GM19238 (cell line): ENCODE data around the gene ARHGAP30.
"Not testable (repeated sequence)": the region's sequence is repeated elsewhere in the genome, so short reads cannot be mapped to it uniquely, and the experiment has no call there.

Source experiments
- DNase-seq: peaks from one replicate; pipeline ENCODE4 v3.0.0; 2011; ENCODE audit warnings: low spot score; ENCODE audit not compliant: insufficient read length

The ARHGAP30 gene

GRCh38 chr1:161044908-161045735 lies 24.6 kb downstream of the ARHGAP30 start:
- DNase-seq = peak; percentile 53

GRCh38 chr1:161044535-161044907 lies 25.2 kb downstream of the ARHGAP30 start:
- no peak for DNase-seq

GRCh38 chr1:161039546-161039945 lies 30.1 kb downstream of the ARHGAP30 start:
- DNase-seq = no peak

DNA sequence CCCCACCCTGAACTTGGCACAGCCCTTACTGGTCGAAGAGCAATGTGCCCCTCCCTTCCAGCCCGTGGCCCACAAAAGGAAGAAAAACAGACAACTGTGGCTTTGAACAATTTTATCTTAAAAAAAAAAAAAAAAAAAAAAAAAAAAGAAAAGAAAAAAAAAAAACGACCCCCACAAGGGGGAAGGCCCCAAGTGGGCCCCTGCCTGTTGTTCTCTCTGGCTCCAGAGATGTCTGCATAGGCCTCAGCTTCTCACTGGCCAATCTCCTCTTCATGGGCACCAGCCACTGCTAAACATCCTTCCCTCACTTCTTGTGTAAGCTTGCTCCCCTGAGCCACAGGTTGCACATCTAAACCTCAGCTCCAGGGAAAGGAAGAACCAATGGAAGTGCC lies 30.5 kb downstream of the ARHGAP30 start:
- DNase-seq = no peak

DNA sequence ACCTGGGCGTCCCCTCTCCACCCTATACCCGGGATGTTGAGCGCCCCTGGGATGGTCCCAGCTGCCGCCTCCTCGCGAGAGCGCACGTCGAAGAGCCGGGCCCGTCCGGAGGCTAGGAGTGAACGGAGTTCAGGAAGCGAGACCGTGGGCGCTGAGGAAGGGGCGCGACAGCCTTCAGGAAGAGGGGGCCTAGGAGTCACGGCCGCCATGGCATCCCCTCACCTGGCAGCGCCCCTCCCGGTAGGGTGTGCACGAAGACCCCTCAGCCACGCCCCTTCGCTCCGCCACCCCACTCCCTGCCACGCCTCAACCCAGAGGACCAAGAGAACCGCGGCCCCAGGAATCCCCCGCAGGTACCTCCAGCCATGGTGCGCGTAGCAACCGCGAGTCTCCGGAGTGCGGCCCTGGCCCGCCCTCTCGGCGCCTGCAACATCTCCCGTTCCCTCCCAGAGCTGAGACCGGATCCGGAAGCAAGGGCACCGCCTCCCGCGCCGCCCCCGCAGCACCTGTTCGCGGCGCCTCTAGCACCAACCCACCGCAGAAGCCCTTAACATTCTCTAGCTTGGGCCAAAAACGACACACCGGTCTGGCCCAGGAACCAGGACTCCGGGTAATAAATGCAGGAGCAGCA lies 31.1 kb downstream of the ARHGAP30 start, which contains the start of gene TSTD1:
Gene TSTD1 (minus strand): TSS at position 442 of the 631 bp plus-strand sequence. CDS start 75 bp downstream, at position 367.
- peak; percentile 88 for DNase-seq

GRCh38 chr1:161037661-161038522 lies 31.8 kb downstream of the ARHGAP30 start:
- DNase-seq = no peak

GRCh38 chr1:161033751-161034150 lies 35.9 kb downstream of the ARHGAP30 start:
- DNase-seq = no peak

- no peak for DNase-seq
Measured at GRCh38 chr1:161032409-161032808, 37.3 kb downstream of the ARHGAP30 start.

DNA sequence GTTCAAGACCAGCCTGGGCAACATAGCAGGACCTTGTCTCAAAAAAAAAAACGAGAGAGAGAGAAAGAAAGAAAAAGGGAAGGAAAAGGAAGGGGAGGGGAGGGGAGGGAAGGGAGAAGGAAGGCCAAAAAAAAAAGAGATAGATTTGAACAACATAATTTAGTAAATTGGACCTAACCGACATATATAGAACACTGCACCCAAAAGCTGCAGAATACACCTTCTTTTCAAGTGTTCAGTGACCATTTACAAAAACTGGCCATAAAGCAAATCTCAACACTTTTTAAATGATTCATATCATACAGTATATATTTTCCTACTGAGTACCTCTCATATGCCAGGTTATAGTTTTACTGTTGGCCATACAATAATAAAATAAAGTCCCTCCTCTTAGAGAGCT lies 37.8 kb downstream of the ARHGAP30 start:
- no peak for DNase-seq

DNA sequence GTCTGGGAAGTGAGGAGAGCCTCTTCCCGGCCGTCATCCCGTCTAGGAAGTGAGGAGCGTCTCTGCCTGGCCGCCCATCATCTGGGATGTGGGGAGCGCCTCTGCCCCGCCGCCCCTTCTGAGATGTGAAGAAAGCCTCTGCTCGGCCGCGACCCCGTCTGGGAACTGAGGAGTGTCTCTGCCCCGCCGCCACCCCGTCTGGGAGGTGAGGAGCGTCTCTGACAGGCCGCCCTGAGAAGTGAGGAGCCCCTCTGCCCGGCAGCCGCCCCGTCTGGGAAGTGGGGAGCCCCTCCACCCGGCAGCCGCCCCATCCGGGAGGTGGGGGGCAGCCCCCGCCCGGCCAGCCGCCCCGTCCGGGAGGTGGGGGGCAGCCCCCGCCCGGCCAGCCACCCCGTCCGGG lies 40.2 kb downstream of the ARHGAP30 start:
- not testable (repeated sequence) for DNase-seq

- DNase-seq = not testable (repeated sequence)
Measured at GRCh38 chr1:161026954-161027353, 42.7 kb downstream of the ARHGAP30 start.

DNA sequence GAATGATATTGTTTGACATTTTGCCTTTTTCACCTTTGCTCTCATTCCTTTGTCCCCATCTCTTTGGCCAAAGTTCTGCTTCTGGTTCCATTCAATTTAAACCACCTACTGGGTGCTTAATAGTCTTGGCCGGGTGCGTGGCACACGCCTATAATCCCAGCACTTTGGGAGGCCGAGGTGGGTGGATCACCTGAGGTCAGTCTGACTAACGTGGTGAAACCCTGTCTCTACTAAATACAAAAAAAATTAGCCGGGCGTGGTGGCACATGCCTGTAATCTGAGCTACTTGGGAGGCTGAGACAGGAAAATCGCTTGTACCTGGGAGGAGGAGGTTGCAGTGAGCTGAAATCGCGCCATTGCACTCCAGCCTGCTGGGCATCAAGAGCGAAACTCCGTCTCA lies 47.3 kb downstream of the ARHGAP30 start:
- not testable (repeated sequence) for DNase-seq

DNA sequence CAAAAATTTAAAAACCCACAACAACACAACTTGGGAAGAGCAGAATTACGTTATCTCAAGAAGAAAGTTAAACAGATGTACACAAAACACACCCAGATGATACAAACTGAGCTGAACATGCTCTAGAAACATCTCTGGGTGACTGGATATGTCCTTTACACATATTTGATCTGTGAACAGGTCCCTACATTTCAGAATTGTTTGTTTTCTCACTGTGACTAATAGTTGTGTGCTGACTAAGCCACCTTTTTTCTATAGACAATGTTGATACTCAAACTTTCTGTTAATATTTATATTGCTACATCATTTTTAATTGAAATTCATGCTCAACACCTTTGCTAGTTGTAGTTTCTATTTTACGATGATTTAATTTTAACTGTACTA lies 47.7 kb downstream of the ARHGAP30 start:
- DNase-seq = no peak

DNA sequence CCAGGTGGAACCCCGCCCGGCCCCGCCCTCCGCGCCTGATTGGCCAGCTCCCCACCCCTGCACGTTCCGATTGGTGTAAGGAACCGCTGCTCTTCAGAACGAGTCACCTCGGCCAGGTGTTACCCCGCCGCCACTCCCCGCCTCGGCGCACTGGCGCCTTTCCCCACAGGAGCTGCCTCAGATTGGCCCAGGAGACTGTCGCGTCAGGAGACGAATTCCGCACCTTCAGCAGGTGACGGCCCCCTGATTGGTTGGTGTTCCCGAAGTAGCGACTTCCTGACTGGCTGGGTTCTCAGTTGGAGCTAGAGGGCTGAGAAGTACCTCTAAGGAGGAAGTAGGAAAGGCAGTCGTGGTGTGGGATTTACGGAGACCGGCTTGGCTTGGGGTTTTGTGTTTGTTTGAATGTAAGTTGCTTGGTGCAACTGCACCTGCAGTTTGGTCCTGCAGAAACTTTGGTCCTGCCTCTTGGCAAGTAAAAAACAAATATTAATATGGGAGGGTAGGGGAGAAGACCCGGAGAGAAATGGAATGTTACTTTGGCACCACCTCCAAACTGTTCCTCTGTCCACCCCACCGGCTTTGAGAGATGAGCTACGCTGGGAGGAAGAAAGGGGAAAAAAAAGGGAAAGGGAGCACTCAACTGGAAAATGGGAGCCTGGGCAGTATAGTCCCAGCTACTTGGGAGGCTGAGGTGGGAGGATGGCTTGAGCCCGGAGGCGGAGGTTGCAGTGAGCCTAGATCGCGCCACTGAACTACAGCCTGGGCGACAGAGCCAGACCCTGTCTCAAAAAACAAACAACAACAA lies 48.3 kb downstream of the ARHGAP30 start:
- peak; percentile 97 for DNase-seq

GRCh38 chr1:161020509-161021164 lies 49.1 kb downstream of the ARHGAP30 start, which contains the start of gene F11R:
TSS of gene F11R (minus strand) at chr1:161021152. CDS start at chr1:161021073, 79 bp downstream.
- peak; percentile 50 for DNase-seq

DNA sequence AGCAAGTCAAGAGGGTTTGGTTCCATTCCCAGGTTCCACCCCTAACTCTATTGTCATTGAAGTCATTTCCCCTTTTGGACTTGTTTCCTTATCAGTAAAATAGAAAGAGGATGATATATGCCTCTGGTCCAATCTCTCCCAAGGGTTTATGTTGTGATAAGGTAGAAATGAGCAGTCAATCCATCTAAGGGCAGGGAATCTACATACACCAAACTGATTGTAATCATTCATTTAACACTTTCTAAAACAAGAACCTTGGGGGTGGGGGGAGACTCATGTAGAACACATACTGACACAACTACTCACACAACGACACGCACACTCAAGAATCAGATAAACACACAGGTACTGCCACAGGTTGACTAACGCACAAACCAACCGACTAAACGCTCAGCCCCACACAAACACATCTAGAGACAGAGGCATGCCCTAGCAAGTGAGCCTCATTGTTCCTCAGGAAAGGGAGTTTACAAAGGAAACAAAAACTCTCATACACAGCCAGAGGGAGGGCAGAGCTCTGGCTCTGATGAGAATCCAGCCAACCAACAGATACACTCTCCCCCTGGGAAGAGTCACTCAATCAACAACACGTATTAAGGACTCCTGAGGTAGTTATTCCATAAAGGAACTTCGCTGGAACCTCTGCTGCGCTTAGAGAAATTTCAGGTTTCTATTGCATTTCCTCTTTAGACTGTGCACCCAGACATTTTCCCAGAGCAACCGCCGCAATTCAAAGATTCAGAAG lies 49.8 kb downstream of the ARHGAP30 start:
- DNase-seq = no peak

DNA sequence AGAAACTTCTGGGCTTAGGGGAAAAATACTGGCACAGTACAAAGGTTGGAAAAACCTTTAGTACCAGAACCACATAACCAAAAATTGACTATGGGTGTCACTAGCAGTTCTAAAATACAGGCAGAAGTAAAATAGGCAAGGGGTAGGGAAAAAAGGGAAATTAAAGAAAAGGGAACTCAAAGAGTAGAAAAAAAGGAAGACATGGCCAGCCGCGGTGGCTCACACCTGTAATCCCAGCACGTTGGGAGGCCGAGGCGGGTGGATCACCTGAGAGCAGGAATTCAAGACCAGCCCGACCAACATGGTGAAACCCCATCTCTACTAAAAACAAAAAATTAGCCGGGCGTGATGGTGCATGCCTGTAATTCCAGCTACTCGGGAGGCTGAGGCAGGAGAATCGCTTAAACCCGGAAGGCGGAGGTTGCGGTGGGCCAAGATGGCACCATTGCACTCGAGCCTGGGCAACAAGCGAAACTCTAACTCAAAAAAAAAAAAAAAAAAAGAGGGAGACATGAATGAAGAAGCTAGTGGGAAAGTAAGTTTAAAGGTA lies 50.5 kb downstream of the ARHGAP30 start:
- not testable (repeated sequence) for DNase-seq

- no peak for DNase-seq
Measured at GRCh38 chr1:161018631-161018930, 51.1 kb downstream of the ARHGAP30 start.
